ENCODE data around the gene ZBTB21.
"Not testable (repeated sequence)": the region's sequence is repeated elsewhere in the genome, so short reads cannot be mapped to it uniquely, and the experiment has no call there.

The ZBTB21 gene

GRCh38 chr21:41966872-41967621 lies 43.1 kb downstream of the ZBTB21 start:
- no peak for DNase-seq (ENCODE audit: low read depth in 2 of 2)

DNA sequence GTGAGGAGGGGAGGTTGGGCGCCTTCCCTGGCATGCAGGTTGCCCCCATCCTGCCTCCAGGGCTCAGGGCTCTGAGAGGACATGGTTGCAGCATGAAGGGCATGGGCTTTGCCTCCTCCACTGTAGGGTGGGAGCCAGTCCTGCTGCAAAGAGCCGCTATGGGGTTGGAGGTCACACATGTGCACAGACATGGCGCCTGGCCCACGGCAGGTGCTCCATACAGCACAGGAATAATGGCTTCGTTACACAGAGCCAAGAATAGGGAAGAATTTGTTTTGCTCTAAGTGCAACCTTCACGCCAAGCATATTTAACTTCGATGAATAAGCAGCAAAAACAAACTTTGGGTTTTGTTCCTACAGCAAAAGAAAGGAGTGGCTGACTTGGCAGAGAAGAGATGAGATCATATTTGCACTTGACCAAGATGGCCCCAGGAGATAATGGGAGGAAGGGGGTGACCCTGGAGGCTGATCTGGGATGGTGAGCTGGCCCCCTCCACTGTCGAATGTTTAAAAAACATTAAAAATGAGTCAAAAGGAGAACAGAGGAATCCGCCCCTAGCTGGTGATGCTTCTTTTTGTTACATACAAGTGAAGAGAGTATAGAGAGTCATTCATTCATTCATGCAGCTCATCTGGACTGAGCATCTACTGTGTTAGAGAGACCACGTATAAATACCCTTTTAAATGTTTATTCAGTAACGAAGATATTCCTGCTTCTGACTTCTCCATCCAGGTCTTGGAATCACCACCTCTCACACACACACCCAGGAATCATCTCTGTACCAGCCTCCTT lies 43.9 kb downstream of the ZBTB21 start:
- DNase-seq (ENCODE audit: low read depth in 2 of 2), result no peak

- DNase-seq (ENCODE audit: low read depth in 2 of 2), result no peak
Observed at GRCh38 chr21:41965461-41966013, 44.6 kb downstream of the ZBTB21 start.

- no peak for DNase-seq (ENCODE audit: low read depth in 2 of 2)
Observed at GRCh38 chr21:41965045-41965444, 45.1 kb downstream of the ZBTB21 start.

DNA sequence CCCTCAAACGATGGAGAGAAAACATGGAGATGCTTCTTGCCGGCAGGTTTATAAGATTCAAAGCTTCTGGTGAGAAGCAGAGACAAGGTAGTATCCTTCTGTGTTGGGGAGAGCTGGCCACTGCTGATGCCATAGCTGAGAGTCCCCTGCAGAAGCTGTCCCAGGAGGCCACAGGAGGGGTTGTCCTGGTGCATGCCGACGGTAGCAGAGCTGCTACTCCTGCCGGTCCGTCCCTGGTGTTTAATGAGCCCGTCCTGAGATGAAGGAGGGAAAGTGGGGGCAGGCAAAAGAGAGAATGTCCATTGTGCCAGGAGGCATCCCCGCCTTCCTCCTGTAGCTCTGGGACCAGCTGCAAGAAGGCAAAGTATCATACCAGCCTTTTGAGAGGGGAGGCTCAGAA lies 46.0 kb downstream of the ZBTB21 start:
- DNase-seq (ENCODE audit: low read depth in 2 of 2), result no peak

DNA sequence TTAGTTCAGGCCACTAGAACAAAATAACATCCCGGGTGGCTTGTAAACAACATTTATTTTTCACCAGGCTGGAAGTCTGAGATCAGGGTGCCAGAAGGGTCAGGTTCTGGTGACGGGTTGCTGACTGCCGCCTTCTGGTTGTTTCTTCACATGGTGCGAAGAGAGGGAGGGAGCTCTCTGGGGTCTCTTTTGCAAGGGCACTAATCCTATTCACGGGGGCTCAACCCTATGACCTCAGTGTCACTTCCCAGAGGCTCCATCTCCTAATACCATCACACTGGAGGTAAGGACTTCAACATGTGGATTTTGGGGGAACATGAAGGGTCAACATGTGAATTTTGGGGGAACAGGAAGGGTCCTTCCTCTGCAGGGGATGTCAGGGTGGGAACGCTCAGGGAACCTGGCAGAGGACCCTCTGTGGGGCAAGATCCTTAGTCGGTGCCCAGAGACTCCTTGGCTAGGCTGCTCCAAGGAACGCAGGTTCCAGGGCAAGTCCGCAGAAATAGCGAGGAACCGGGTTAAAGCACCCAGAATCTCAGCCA lies 47.7 kb downstream of the ZBTB21 start:
- no peak for DNase-seq (ENCODE audit: low read depth in 2 of 2)

GRCh38 chr21:41961753-41962152 lies 48.4 kb downstream of the ZBTB21 start:
- DNase-seq (ENCODE audit: low read depth in 2 of 2), result no peak

GRCh38 chr21:41961282-41961701 lies 48.9 kb downstream of the ZBTB21 start:
- no peak for DNase-seq (ENCODE audit: low read depth in 2 of 2)

- no peak for DNase-seq (ENCODE audit: low read depth in 2 of 2)
Observed at GRCh38 chr21:41960386-41960785, 49.8 kb downstream of the ZBTB21 start.

- DNase-seq (ENCODE audit: low read depth in 2 of 2), result not testable (repeated sequence)
Observed at GRCh38 chr21:41959697-41960096, 50.5 kb downstream of the ZBTB21 start.

GRCh38 chr21:41958886-41959563 lies 51.1 kb downstream of the ZBTB21 start:
- no peak for DNase-seq (ENCODE audit: low read depth in 2 of 2)

- DNase-seq (ENCODE audit: low read depth in 2 of 2), result no peak
Observed at GRCh38 chr21:41957991-41958766, 52.0 kb downstream of the ZBTB21 start.

- DNase-seq (ENCODE audit: low read depth in 2 of 2), result no peak
Observed at GRCh38 chr21:41956926-41957729, 53.0 kb downstream of the ZBTB21 start.

- no peak for DNase-seq (ENCODE audit: low read depth in 2 of 2)
Observed at GRCh38 chr21:41955516-41955915, 54.6 kb downstream of the ZBTB21 start.

- no peak for DNase-seq (ENCODE audit: low read depth in 2 of 2)
Observed at GRCh38 chr21:41954654-41955499, 55.3 kb downstream of the ZBTB21 start.

DNA sequence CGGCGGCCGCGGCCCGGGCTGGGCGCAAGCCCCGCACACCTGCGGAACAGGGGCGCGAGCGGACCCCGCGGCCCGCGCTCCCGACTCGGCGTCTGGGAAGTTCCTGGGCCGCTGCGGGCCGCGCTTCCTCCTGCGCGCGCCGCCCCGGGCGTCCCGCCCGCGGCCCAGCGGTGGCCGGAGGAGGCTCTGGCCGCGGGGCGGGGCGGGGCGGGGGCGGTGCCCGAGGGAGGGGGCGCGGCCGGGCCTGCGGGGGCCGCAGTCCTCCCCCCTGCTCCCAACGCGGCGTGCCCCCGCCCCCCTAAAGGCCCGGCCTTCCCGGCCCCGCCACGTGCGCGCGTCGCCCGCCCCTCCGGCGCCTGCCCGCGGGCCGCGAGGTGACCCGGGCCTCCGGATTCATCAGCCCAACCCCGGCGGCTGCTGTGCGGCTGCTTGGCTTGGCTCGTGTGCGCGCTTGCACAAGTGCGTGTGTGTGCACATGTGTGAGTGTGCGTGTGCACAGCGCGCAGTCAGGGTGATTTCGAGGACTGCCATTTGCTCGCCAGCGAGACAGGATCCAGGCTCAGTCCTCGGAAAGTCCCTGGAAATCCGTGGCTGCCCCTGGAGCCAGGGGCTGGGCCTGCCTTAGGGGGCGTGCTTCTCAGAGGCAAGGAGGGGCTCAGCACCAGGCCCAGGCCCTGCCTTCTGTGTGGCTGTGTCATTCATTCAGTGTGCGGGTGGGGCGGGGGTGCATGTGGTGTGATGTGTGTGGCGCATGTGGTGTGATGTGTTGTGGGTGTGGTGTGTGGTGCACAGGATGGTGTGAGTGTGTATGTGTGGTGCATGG lies 56.1 kb downstream of the ZBTB21 start, which contains the start of gene C2CD2:
Gene C2CD2, minus strand, starts transcription at position 188 of the 823 bp plus-strand sequence. CDS start 370 bp downstream, outside the sequence.
- DNase-seq (ENCODE audit: low read depth in 2 of 2), result peak in 1 of 2 donors; percentile 7

GRCh38 chr21:41953249-41953830 lies 56.8 kb downstream of the ZBTB21 start:
- no peak for DNase-seq (ENCODE audit: low read depth in 2 of 2)

All from activated CD8-positive, alpha-beta memory T cell treated with anti-CD3 and anti-CD28 coated beads for 4 hours (primary cell).